ENCODE results near the gene ABCB4. TPM values are rescaled to one million over a fixed set of nuclear protein-coding genes. Genes with fewer than 3 reads are reported as not detected.

ABCB4 gene
- total RNA-seq, 1 experiment from 2014 or later: 0.20 TPM

GRCh38 chr7:87482115-87482514, 6.6 kb upstream of the ABCB4 start:
- no peak overlapping the region for H2BK15ac ChIP-seq (ENCODE audit: low read depth, low read length)
- H4K5ac ChIP-seq (ENCODE audit: insufficient read length, low read depth, low read length): no peak overlapping the region
- H3K9ac ChIP-seq (ENCODE audit: extremely low read depth, insufficient read length, low read length): no peak overlapping the region
- no peak overlapping the region for H2BK5ac ChIP-seq (ENCODE audit: insufficient read length, low read length)
- no peaks in the 10 kb centered on the region; the same call in 1 of the 2 replicates for H3K27me3 ChIP-seq (ENCODE audit: insufficient read depth, low read length)
- H2BK20ac ChIP-seq (ENCODE audit: low read depth, low read length, poor library complexity, severe bottlenecking): no peak overlapping the region
- no peaks in the 10 kb centered on the region for H3K23me2 ChIP-seq (ENCODE audit: insufficient read length, low read depth, low read length, poor library complexity, severe bottlenecking)
- H3T11ph ChIP-seq (ENCODE audit: low read length): no peak overlapping the region
- Mint-ChIP-seq H3K36me3 (ENCODE audit: insufficient read depth in 1 of 3, low read depth in 3 of 3) (no peaks in the 10 kb centered on the region), H3K9me3 (no peaks in the 10 kb centered on the region), H3K27ac (no peak overlapping the region), H3K4me3 (no peak overlapping the region), H3K27me3 (ENCODE audit: low read depth) (peaks cover 4% of the 10 kb centered on the region), H3K4me1 (no peaks in the 10 kb centered on the region)
- H3K79me2 ChIP-seq (ENCODE audit: insufficient read depth, low read length): no peaks in the 10 kb centered on the region
- no peak overlapping the region for H3K4me2 ChIP-seq (ENCODE audit: insufficient read depth, insufficient read length, low read length)
- no peak overlapping the region for H3K18ac ChIP-seq (ENCODE audit: insufficient read length, low read depth, low read length)
- H2AFZ ChIP-seq (ENCODE audit: low read length): no peak overlapping the region
- no peak for DNase-seq
- no peaks in the 10 kb centered on the region for H3K9me3 ChIP-seq (ENCODE audit: control insufficient read depth, low read depth, low read length)
- H2BK120ac ChIP-seq (ENCODE audit: low read depth, low read length, poor library complexity, severe bottlenecking): no peak overlapping the region
- no peak overlapping the region for H2AK5ac ChIP-seq (ENCODE audit: insufficient read length, low read length)
- WGBS (ENCODE audit: extremely low coverage, insufficient read length, low lambda C conversion rate): no CpG with 5 or more reads among the region's 3 CpGs
- H3K4ac ChIP-seq (ENCODE audit: low read depth, low read length): no peak overlapping the region
- no peak overlapping the region for H3K14ac ChIP-seq (ENCODE audit: insufficient read depth, low read length)
- no peak overlapping the region for H3K27ac ChIP-seq (ENCODE audit: insufficient read length, low read depth, low read length)
- no peak overlapping the region for H3K56ac ChIP-seq (ENCODE audit: insufficient read length, low read depth, low read length)
- TF ChIP-seq CTCF (conservative IDR thresholded peaks at IDR 0.05): no peak
- H3K4me1 ChIP-seq (ENCODE audit: insufficient read depth, low read length): no peaks in the 10 kb centered on the region
- H3K23ac ChIP-seq (ENCODE audit: insufficient read length, low read depth, low read length): no peak overlapping the region
- H2BK12ac ChIP-seq (ENCODE audit: insufficient read length, low read depth, low read length): no peak overlapping the region
- no peak overlapping the region for H4K91ac ChIP-seq (ENCODE audit: insufficient read length, low read depth, low read length)
- no peaks in the 10 kb centered on the region for H3K79me1 ChIP-seq (ENCODE audit: insufficient read depth, low read depth, low read length, poor library complexity, severe bottlenecking)
- no peak overlapping the region for H4K8ac ChIP-seq (replicated peaks; ENCODE audit: insufficient read length, low read depth, low read length)
- H4K20me1 ChIP-seq (ENCODE audit: control insufficient read depth, insufficient read depth, insufficient read length): no peaks in the 10 kb centered on the region
